Activated T-cell treated with anti-CD3 and anti-CD28 coated beads, Interleukin-2, amount 50 U/mL, for 72 hours (primary cell): Measurements from ENCODE around the gene CCDC102A. TPM values are rescaled to one million over a fixed set of nuclear protein-coding genes. Genes with fewer than 3 reads are reported as not detected.
A peak's percentile ranks its signal among the peaks of the same experiment; 100 is the strongest.
"Not testable (repeated sequence)": the region's sequence is repeated elsewhere in the genome, so short reads cannot be mapped to it uniquely, and the experiment has no call there.

Experiments
- ATAC-seq, 2 donors: fragments of 150-1000 bp; cut with Tn5 transposase; replicated peaks in 1 of 2; 2 replicates each; pipeline ENCODE4 v1.10.0; 2021; ENCODE audit warnings: moderate library complexity in 2 of 2, mild to moderate bottlenecking in 1 of 2
- DNase-seq, 2 donors: peaks; one replicate each; pipeline ENCODE4 v3.0.0; 2021 to 2022; ENCODE audit warnings: mixed read lengths in 1 of 2
- H3K27ac Mint-ChIP-seq: one replicate; pipeline ENCODE4 v1.8.0; 2022; ENCODE audit warnings: mild to moderate bottlenecking, moderate library complexity, mixed read lengths
- H3K27me3 Mint-ChIP-seq: one replicate; pipeline ENCODE4 v1.8.0; 2022; ENCODE audit warnings: low read depth, mixed read lengths
- H3K36me3 Mint-ChIP-seq, 2 donors: one replicate each; pipeline ENCODE4 v1.8.0; 2022; ENCODE audit warnings: mixed read lengths in 2 of 2, mild to moderate bottlenecking in 1 of 2; ENCODE audit not compliant: insufficient read depth in 2 of 2
- H3K4me1 Mint-ChIP-seq: one replicate; pipeline ENCODE4 v1.8.0; 2022; ENCODE audit warnings: low read depth, mixed read lengths
- H3K4me3 Mint-ChIP-seq, 2 donors: one replicate each; pipeline ENCODE4 v1.8.0; 2022; ENCODE audit warnings: mild to moderate bottlenecking in 2 of 2, mixed read lengths in 2 of 2, moderate library complexity in 2 of 2
- H3K9me3 Mint-ChIP-seq, 2 donors: one replicate each; pipeline ENCODE4 v1.8.0; 2022; ENCODE audit warnings: mixed read lengths in 2 of 2
- total RNA-seq, 2 donors: library from RNA; stranded (reverse); gene quantifications; one replicate each; pipeline ENCODE4 v1.2.3, GENCODE V29; 2022

Gene CCDC102A
- total RNA-seq, 2 donors from 2014 or later: 8.1 to 14.6 TPM

DNA sequence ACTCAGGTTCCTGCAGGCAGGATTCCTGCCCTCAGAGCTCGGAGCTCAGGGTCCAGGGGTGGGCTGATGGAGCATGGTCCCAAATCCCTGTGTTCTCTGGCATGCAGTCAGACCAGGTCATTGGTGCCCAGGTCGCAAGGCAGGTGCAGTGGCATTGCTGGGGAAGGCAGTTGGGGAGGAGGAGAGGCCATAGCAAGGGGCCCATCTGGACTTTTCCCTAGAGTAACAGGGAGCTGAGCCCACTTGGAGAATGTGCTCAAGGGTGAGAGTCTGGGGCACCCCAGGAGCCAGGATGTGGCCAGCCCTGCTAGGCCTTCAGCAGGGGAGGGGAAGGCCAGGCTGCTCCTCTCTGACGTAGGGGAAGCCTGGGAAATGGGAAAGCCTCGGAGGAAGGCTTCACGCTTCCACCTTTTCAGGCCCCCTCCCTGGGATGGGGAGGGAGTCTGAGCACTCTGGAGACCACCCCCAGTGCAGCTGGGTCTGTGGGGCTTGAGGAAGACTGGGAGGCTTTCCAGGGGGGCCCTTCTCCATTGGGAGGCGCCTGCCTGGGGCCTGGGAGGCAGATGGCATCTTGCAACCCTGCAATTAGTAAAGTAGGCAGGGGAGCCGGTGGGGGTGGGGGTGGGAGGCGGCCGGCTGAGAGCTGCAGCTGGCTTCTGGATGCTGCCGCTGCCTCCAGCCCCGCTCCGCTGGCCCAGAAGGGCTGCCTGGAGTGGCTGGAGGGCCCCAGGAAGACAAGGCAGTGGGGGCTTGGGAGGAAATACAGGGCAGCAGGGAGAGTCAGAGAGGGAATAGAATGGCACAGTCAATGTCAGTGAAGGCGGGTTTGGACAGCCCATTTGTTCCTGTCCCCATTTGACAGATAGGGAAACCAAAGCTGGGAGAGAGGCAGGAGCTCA is 29.0 kb downstream of the CCDC102A start:
- DNase-seq (no peak), ATAC-seq (no peak)
- no peak overlapping the region for H3K27ac Mint-ChIP-seq
- H3K9me3 Mint-ChIP-seq: no peaks in the 10 kb centered on the region
- H3K27me3 Mint-ChIP-seq: no peaks in the 10 kb centered on the region
- H3K4me3 Mint-ChIP-seq: no peak overlapping the region
- no peaks in the 10 kb centered on the region for H3K36me3 Mint-ChIP-seq
- H3K4me1 Mint-ChIP-seq: no peaks in the 10 kb centered on the region

DNA sequence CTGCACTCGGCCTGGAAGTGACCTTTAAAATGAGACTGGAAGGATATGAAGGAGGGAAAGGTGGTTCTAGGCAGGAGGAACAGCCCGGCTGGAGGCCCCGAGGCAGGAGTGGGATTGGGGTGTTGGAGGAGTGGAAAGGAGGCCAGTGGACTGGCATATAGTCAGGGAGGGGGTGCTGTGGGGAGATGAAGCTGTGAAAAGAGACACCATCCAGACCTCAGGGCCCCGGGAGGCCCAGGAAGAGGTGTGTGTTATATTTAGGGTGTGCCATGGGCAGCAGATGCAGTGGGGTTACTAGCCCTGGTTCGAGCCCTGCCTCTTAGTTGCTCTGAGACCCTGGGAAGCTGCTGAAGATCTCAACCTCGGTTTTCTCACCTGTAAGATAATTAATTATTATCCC is 31.2 kb downstream of the CCDC102A start:
- ATAC-seq (no peak), DNase-seq (no peak)
- Mint-ChIP-seq H3K27ac (no peak overlapping the region), H3K36me3 (no peaks in the 10 kb centered on the region), H3K9me3 (no peaks in the 10 kb centered on the region), H3K4me1 (peaks cover 11% of the 10 kb centered on the region), H3K4me3 (no peak overlapping the region), H3K27me3 (no peaks in the 10 kb centered on the region)

DNA sequence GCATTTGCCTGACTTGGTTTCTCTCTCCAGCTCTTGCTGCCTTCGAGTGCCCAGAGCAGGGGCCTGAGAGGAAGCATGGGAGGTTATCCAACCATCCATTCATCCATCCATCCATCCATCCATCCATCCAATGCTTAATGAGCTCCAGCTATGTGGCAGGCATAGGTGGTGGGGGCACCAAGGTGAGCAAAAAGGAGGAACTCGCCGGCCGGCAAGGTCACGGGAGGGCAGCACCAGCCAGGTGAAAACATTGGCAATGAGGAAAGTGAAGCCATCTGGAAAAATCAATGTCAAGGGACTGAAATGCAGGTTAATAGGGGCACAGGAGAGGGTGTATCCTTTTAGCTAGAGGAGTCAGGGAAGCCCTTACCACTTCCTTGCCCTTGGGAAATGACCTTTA is 31.9 kb downstream of the CCDC102A start:
- DNase-seq: no peak
- Mint-ChIP-seq H3K4me3 (no peak overlapping the region), H3K27ac (no peak overlapping the region), H3K36me3 (no peaks in the 10 kb centered on the region), H3K4me1 (peaks cover 11% of the 10 kb centered on the region), H3K27me3 (no peaks in the 10 kb centered on the region), H3K9me3 (no peaks in the 10 kb centered on the region)
- no peak for ATAC-seq

DNA sequence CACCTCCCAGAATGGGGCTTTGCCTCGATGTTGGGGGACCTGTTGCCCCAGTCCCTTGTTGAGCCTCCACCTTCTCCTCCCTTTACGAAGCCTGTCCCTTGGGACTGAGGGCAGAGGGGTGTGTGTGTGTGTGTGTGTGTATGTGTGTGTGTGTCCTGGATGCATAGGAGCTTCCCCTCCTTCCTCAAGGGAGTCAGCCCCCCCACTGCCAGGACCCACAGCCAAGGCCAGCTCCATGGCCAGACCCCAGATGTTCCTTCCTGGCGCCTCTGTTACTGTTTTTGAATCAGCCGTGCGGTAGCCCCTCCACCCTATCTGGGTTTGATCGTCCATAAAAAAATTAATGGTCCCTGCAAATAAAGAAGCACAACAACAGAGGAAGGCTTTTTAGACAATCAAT is 32.4 kb downstream of the CCDC102A start:
- Mint-ChIP-seq H3K4me1 (peaks cover 11% of the 10 kb centered on the region), H3K36me3 (no peaks in the 10 kb centered on the region), H3K9me3 (no peaks in the 10 kb centered on the region), H3K4me3 (no peak overlapping the region), H3K27ac (no peak overlapping the region), H3K27me3 (no peaks in the 10 kb centered on the region)
- no peak for ATAC-seq
- no peak for DNase-seq

DNA sequence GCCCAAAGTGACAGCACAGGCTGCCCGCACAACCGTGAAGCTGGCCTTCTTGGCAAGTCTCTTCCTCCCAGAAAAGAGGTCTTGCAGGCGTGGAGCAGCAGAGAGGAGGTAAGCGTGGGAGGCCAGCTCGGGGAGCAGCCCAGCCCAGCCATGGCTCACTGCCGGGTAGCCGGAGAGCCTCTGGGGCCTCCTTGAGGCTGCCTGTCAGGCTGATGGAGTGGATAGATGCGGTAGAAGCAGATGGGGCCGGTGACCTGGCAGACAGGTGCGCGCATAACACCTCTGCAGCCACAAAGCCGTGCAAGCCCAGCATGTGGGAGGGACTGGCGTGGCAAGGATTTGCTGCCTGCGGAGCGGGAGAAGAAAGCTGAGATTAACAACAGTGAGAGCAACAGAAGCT is 33.0 kb downstream of the CCDC102A start:
- Mint-ChIP-seq H3K27ac (peak overlapping the region; percentile 19), H3K36me3 (no peaks in the 10 kb centered on the region), H3K27me3 (no peaks in the 10 kb centered on the region), H3K4me3 (no peak overlapping the region), H3K4me1 (peaks cover 11% of the 10 kb centered on the region), H3K9me3 (no peaks in the 10 kb centered on the region)
- DNase-seq: no peak
- no peak for ATAC-seq

- Mint-ChIP-seq H3K4me3 (no peak overlapping the region), H3K27ac (no peak overlapping the region), H3K27me3 (no peaks in the 10 kb centered on the region)
Measured at GRCh38 chr16:57502048-57502775, 34.2 kb downstream of the CCDC102A start.

GRCh38 chr16:57501492-57501891 is 34.9 kb downstream of the CCDC102A start:
- Mint-ChIP-seq H3K4me1 (peaks cover 11% of the 10 kb centered on the region), H3K4me3 (no peak overlapping the region), H3K9me3 (no peaks in the 10 kb centered on the region), H3K27me3 (no peaks in the 10 kb centered on the region), H3K36me3 (no peaks in the 10 kb centered on the region), H3K27ac (no peak overlapping the region)
- DNase-seq (no peak), ATAC-seq (no peak)

More at GRCh38 chr16:57502048-57502775, 34.2 kb downstream of the CCDC102A start:
- no peaks in the 10 kb centered on the region for H3K9me3 Mint-ChIP-seq
- H3K4me1 Mint-ChIP-seq: peaks cover 11% of the 10 kb centered on the region
- ATAC-seq (no peak), DNase-seq (no peak)
- H3K36me3 Mint-ChIP-seq: no peaks in the 10 kb centered on the region

DNA sequence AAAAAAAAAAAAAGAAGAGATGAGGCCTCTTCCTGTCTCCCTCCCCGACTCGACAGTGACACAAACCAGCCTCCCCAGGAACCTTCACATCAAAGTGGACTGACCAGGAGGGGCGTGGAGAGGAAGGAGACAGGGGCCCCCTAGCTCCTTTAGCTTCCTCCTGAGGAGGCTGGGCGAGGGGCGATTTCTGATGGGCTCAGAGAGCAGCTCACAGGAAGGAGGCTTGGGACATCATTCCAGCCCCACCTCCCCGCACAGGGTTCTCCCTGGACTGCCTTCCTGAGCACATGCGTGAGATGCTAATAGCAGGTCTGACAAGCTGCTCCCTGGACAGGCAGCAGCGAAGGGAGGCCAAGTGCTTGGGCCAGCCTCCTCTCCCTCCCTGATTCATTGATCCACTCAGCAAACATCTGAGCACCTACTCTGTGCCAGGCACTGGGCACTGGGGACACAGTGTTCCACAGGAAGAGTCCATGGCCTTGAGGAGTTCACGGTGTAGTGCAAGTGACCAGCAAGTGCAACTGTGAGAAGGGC is 35.7 kb downstream of the CCDC102A start:
- Mint-ChIP-seq H3K4me1 (peaks cover 11% of the 10 kb centered on the region), H3K36me3 (no peaks in the 10 kb centered on the region), H3K27ac (no peak overlapping the region), H3K9me3 (no peaks in the 10 kb centered on the region), H3K4me3 (peak overlapping the region in 1 of 2 donors; percentile 18), H3K27me3 (no peaks in the 10 kb centered on the region)
- peak; percentile 61 to 82 for ATAC-seq
- peak in 1 of 2 donors; percentile 34 for DNase-seq

- not testable (repeated sequence) for ATAC-seq, H3K9me3 Mint-ChIP-seq, H3K36me3 Mint-ChIP-seq, H3K27ac Mint-ChIP-seq, DNase-seq, H3K4me3 Mint-ChIP-seq, H3K27me3 Mint-ChIP-seq
- H3K4me1 Mint-ChIP-seq: peaks cover 11% of the 10 kb centered on the region
Measured at GRCh38 chr16:57499941-57500340, 36.4 kb downstream of the CCDC102A start.

DNA sequence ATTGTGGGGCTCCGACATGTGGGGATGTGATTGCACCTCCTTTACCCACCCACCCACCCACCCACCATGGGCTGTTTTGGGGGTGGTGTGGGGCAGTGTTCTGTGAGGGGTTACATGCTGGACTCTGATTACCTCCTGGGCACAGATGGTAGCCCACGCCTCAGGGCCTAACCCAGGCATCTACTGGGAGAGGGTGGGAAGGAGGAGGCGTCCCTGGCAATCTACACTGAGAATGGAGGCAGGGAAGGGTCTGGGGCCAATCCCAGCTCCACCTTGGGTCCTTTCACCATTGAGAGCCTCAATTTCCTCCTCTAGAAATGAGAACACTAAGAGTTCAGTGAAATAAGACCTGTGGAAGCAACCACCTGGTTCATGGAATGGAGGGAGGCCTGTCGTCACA is 38.3 kb downstream of the CCDC102A start:
- Mint-ChIP-seq H3K27me3 (no peaks in the 10 kb centered on the region), H3K4me3 (no peak overlapping the region), H3K9me3 (no peaks in the 10 kb centered on the region), H3K27ac (no peak overlapping the region), H3K4me1 (peaks cover 11% of the 10 kb centered on the region), H3K36me3 (no peaks in the 10 kb centered on the region)
- DNase-seq (no peak), ATAC-seq (no peak)

GRCh38 chr16:57497121-57497520 is 39.2 kb downstream of the CCDC102A start:
- no peak overlapping the region for H3K4me3 Mint-ChIP-seq
- H3K27ac Mint-ChIP-seq: no peak overlapping the region
- H3K9me3 Mint-ChIP-seq: no peaks in the 10 kb centered on the region
- H3K27me3 Mint-ChIP-seq: no peaks in the 10 kb centered on the region
- H3K36me3 Mint-ChIP-seq: no peaks in the 10 kb centered on the region
- DNase-seq (no peak), ATAC-seq (no peak)
- H3K4me1 Mint-ChIP-seq: peaks cover 11% of the 10 kb centered on the region

- H3K4me1 Mint-ChIP-seq: no peaks in the 10 kb centered on the region
- H3K4me3 Mint-ChIP-seq: no peak overlapping the region
- no peak for DNase-seq
- H3K27ac Mint-ChIP-seq: no peak overlapping the region
- no peaks in the 10 kb centered on the region for H3K36me3 Mint-ChIP-seq
- no peak for ATAC-seq
- no peaks in the 10 kb centered on the region for H3K9me3 Mint-ChIP-seq
- no peaks in the 10 kb centered on the region for H3K27me3 Mint-ChIP-seq
Measured at GRCh38 chr16:57493767-57494166, 42.6 kb downstream of the CCDC102A start.

DNA sequence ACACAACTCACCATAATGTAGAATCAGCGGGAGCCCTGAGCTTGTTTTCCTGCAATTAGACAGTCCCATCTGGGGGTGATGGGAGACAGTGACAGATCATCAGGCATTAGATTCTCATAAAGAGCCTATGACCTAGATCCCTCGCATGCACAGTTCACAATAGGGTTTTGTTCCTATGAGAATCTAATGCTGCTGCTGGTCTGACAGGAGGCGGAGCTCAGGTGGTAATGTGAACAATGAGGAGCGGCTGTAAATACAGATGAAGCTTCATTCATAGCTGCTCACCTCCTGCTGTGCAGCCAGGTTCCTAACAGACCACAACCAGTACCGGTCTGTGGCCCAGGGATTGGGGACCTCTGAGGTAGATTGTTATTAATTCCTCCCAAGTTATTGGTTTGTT is 47.1 kb downstream of the CCDC102A start:
- H3K4me1 Mint-ChIP-seq: peaks cover 28% of the 10 kb centered on the region
- no peaks in the 10 kb centered on the region for H3K27me3 Mint-ChIP-seq
- ATAC-seq: no peak
- DNase-seq: no peak
- no peak overlapping the region for H3K27ac Mint-ChIP-seq
- H3K9me3 Mint-ChIP-seq: no peaks in the 10 kb centered on the region
- no peaks in the 10 kb centered on the region for H3K36me3 Mint-ChIP-seq
- H3K4me3 Mint-ChIP-seq: no peak overlapping the region
